HepG2 (cell line): ENCODE measurements around the gene KCTD18. TPM values are rescaled to one million over a fixed set of nuclear protein-coding genes. Genes with fewer than 3 reads are reported as not detected.

ENCODE experiments used
- ASH2L ChIP-seq: fragments of 300-600, 200-600 bp; sonication (generic); IDR thresholded peaks from 2 replicates; pipeline ENCODE4 v1.7.0; 2017; ENCODE audit warnings: low read depth, mild to moderate bottlenecking, moderate library complexity, mixed read lengths, low read length; ENCODE audit not compliant: insufficient read length
- KAT7 ChIP-seq: IDR thresholded peaks from 2 replicates; pipeline ENCODE4 v1.6.1; 2018; ENCODE audit warnings: borderline replicate concordance, missing compliant biosample characterization
- MTA3 ChIP-seq: sonication (generic); formaldehyde crosslinking; IDR thresholded peaks from 2 replicates; pipeline ENCODE4 v1.4.0; 2020; ENCODE audit warnings: missing genetic modification reagents
- MXD4 ChIP-seq: IDR thresholded peaks from 2 replicates; pipeline ENCODE4 v1.6.1; 2016; ENCODE audit warnings: mild to moderate bottlenecking, missing biosample characterization, missing genetic modification reagents
- polyA plus RNA-seq, 8 experiments: library from polyadenylated mRNA; depleted of rRNA in 3 of 8; stranded (reverse) in 7 of 8; unstranded in 1 of 8; fragments of >200 nt; fragmentation: Illumina TruSeq in 4 of 8; extraction: Trizol in 4 of 8; gene quantifications; 2 replicates each; pipeline versions ENCODE4 v1.2.1 to v1.2.3, GENCODE V29; 2011 to 2016; ENCODE audit warnings: low read depth in 4 of 8, missing spikeins in 1 of 8, mixed read lengths in 1 of 8; ENCODE audit not compliant: insufficient read depth in 1 of 8
- total RNA-seq, 5 experiments: library from RNA; depleted of rRNA; stranded (reverse); fragments of >200 nt; fragmentation: Illumina TruSeq; extraction: Trizol; gene quantifications; 2 replicates each; pipeline ENCODE4 v1.2.3, GENCODE V29; 2016; ENCODE audit warnings: low read depth in 1 of 5
- TF ChIP-seq, protein P1 (sequence below): IDR thresholded peaks from 2 replicates; pipeline ENCODE4 v1.6.1; 2016; ENCODE audit warnings: missing compliant biosample characterization, missing genetic modification reagents, borderline replicate concordance
- TF ChIP-seq, protein P2 (sequence below): sonication (generic); formaldehyde crosslinking; IDR thresholded peaks from 2 replicates; pipeline ENCODE4 v1.9.0; 2021; ENCODE audit warnings: mild to moderate bottlenecking, missing genetic modification reagents
- TF ChIP-seq, protein P3 (sequence below): sonication (generic); formaldehyde crosslinking; IDR thresholded peaks from 2 replicates; pipeline ENCODE4 v1.5.0; 2020; ENCODE audit warnings: mild to moderate bottlenecking, missing genetic modification reagents, moderate library complexity

KCTD18 gene
- total and polyA plus RNA-seq, 2 of the 13 experiments (the other 11 are each of a cell fraction or from before 2014, with no cell fraction given): 2.2 to 7.1 TPM

DNA sequence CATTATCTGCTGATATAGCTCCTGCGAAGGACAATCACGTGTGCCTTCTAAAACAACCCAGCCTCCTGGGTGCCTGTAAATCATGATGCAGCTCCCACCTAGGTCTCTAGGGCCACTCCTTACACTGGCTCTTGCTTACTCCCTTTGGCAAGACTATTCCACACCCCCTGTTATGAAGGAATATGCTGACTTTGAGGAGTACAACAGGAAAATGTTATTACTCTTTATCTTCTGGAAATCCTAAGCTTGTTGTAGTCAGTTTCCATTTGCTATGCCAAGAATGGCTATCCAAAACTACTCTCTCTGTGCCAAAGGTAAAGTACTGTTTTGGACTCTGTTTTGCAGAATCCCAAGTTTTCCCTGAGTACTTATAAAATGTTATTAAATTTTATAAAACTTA is 23.9 kb upstream of the KCTD18 start (continued):
- no peak for TF ChIP-seq ASH2L
- TF ChIP-seq MTA3 (CRISPR knock-in tag): no peak
- no peak for TF ChIP-seq KAT7
- TF ChIP-seq, protein P1, sequence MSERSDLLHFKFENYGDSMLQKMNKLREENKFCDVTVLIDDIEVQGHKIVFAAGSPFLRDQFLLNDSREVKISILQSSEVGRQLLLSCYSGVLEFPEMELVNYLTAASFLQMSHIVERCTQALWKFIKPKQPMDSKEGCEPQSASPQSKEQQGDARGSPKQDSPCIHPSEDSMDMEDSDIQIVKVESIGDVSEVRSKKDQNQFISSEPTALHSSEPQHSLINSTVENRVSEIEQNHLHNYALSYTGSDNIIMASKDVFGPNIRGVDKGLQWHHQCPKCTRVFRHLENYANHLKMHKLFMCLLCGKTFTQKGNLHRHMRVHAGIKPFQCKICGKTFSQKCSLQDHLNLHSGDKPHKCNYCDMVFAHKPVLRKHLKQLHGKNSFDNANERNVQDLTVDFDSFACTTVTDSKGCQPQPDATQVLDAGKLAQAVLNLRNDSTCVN (CRISPR knock-in tag): no peak
- TF ChIP-seq, protein P2, sequence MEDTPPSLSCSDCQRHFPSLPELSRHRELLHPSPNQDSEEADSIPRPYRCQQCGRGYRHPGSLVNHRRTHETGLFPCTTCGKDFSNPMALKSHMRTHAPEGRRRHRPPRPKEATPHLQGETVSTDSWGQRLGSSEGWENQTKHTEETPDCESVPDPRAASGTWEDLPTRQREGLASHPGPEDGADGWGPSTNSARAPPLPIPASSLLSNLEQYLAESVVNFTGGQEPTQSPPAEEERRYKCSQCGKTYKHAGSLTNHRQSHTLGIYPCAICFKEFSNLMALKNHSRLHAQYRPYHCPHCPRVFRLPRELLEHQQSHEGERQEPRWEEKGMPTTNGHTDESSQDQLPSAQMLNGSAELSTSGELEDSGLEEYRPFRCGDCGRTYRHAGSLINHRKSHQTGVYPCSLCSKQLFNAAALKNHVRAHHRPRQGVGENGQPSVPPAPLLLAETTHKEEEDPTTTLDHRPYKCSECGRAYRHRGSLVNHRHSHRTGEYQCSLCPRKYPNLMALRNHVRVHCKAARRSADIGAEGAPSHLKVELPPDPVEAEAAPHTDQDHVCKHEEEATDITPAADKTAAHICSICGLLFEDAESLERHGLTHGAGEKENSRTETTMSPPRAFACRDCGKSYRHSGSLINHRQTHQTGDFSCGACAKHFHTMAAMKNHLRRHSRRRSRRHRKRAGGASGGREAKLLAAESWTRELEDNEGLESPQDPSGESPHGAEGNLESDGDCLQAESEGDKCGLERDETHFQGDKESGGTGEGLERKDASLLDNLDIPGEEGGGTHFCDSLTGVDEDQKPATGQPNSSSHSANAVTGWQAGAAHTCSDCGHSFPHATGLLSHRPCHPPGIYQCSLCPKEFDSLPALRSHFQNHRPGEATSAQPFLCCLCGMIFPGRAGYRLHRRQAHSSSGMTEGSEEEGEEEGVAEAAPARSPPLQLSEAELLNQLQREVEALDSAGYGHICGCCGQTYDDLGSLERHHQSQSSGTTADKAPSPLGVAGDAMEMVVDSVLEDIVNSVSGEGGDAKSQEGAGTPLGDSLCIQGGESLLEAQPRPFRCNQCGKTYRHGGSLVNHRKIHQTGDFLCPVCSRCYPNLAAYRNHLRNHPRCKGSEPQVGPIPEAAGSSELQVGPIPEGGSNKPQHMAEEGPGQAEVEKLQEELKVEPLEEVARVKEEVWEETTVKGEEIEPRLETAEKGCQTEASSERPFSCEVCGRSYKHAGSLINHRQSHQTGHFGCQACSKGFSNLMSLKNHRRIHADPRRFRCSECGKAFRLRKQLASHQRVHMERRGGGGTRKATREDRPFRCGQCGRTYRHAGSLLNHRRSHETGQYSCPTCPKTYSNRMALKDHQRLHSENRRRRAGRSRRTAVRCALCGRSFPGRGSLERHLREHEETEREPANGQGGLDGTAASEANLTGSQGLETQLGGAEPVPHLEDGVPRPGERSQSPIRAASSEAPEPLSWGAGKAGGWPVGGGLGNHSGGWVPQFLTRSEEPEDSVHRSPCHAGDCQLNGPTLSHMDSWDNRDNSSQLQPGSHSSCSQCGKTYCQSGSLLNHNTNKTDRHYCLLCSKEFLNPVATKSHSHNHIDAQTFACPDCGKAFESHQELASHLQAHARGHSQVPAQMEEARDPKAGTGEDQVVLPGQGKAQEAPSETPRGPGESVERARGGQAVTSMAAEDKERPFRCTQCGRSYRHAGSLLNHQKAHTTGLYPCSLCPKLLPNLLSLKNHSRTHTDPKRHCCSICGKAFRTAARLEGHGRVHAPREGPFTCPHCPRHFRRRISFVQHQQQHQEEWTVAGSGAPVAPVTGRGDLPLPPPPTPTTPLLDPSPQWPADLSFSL: no peak
- TF ChIP-seq MXD4 (CRISPR knock-in tag): no peak
- TF ChIP-seq, protein P3, sequence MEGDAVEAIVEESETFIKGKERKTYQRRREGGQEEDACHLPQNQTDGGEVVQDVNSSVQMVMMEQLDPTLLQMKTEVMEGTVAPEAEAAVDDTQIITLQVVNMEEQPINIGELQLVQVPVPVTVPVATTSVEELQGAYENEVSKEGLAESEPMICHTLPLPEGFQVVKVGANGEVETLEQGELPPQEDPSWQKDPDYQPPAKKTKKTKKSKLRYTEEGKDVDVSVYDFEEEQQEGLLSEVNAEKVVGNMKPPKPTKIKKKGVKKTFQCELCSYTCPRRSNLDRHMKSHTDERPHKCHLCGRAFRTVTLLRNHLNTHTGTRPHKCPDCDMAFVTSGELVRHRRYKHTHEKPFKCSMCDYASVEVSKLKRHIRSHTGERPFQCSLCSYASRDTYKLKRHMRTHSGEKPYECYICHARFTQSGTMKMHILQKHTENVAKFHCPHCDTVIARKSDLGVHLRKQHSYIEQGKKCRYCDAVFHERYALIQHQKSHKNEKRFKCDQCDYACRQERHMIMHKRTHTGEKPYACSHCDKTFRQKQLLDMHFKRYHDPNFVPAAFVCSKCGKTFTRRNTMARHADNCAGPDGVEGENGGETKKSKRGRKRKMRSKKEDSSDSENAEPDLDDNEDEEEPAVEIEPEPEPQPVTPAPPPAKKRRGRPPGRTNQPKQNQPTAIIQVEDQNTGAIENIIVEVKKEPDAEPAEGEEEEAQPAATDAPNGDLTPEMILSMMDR (CRISPR knock-in tag): no peak
- TF ChIP-seq, all 625 proteins: peak for 0
